Kidney (tissue), 14 donors: Measurements from ENCODE around the gene INSYN1. TPM values are rescaled to one million over a fixed set of nuclear protein-coding genes. Genes with fewer than 3 reads are reported as not detected.

Experiments
- DNase-seq, 5 donors: peaks; one replicate each; pipeline ENCODE4 v3.0.0-alpha.2; 2013 to 2020
- FAIRE-seq: peaks from 2 replicates; lab custom pipeline; 2012; peaks lifted over from hg19 to GRCh38; lab: Jason Lieb, UNC
- H3K27ac ChIP-seq, 2 donors: one replicate each; pipeline ENCODE4 v1.7.0; 2013; ENCODE audit warnings: low read depth in 2 of 2, low read length in 2 of 2, inconsistent platforms in 1 of 2
- H3K27me3 ChIP-seq: one replicate; pipeline ENCODE4 v1.7.1; 2013; ENCODE audit warnings: low read length, inconsistent platforms; ENCODE audit not compliant: control insufficient read depth, insufficient read depth
- H3K36me3 ChIP-seq, 3 donors: one replicate each; pipeline versions ENCODE4 v1.7.0 to v1.7.1; 2013; ENCODE audit warnings: low read length in 3 of 3, control low read depth in 1 of 3, inconsistent platforms in 1 of 3; ENCODE audit not compliant: insufficient read depth in 3 of 3, control insufficient read depth in 2 of 3
- H3K4me1 ChIP-seq, 3 donors: one replicate each; pipeline versions ENCODE4 v1.7.0 to v1.7.1; 2013; ENCODE audit warnings: low read length in 3 of 3, inconsistent platforms in 1 of 3, low read depth in 1 of 3; ENCODE audit not compliant: control insufficient read depth in 2 of 3, insufficient read depth in 2 of 3
- H3K4me3 ChIP-seq, 3 donors: one replicate each; pipeline versions ENCODE4 v1.7.0 to v1.8.1; 2013; ENCODE audit warnings: low read length in 3 of 3, control low read depth in 1 of 3, inconsistent platforms in 1 of 3
- H3K9ac ChIP-seq, 3 donors: one replicate each; pipeline versions ENCODE4 v1.7.0 to v1.7.1; 2013; ENCODE audit warnings: low read length in 3 of 3, control low read depth in 1 of 3, inconsistent platforms in 1 of 3
- H3K9me3 ChIP-seq, 3 donors: one replicate each; pipeline versions ENCODE4 v1.7.0 to v1.7.1; 2013; ENCODE audit warnings: low read length in 3 of 3, control low read depth in 1 of 3, inconsistent platforms in 1 of 3; ENCODE audit not compliant: control insufficient read depth in 2 of 3, insufficient read depth in 1 of 3
- intact Hi-C: fragments of 100-400 bp; cut with DNase I; formaldehyde crosslinking; loops from one replicate; pipeline ENCODE4 v1.11.1; 2022
- polyA plus RNA-seq: library from polyadenylated mRNA; stranded (reverse); fragments of 350-450 nt; fragmentation: Illumina TruSeq; extraction: RNeasy Lipid Tissue Mini Kit (QIAGEN cat#74804); gene quantifications from one replicate; pipeline ENCODE4 v1.2.3, GENCODE V29; 2014; ENCODE audit warnings: low read depth, low replicate concordance; ENCODE audit not compliant: insufficient read depth
- total RNA-seq: library from RNA; stranded (reverse); fragmentation: NEBNext Ultra II Directional; extraction: Animal tissue kit (Norgen Biotek cat#: 25700); gene quantifications from one replicate; pipeline ENCODE4 v1.2.1, GENCODE V29; 2021
- TF ChIP-seq, protein P1 (sequence below): IDR thresholded peaks from 3 replicates; pipeline ENCODE4 v1.5.1; 2012; ENCODE audit warnings: mild to moderate bottlenecking, moderate library complexity, borderline replicate concordance; ENCODE audit not compliant: insufficient read depth; ENCODE audit errors: extremely low read depth
- donor health status: control.
- donor health status: control.
- donor health status: control.
- donor health status: control.
- donor health status: control.
- donor health status: DM: yes; HTN: yes; CAD: no.
- donor health status: Normal renal cell carcinoma (clear cell type).

The INSYN1 gene
- total and polyA plus RNA-seq, 2 donors from 2014 or later, result 4.2 to 39.6 TPM

DNA sequence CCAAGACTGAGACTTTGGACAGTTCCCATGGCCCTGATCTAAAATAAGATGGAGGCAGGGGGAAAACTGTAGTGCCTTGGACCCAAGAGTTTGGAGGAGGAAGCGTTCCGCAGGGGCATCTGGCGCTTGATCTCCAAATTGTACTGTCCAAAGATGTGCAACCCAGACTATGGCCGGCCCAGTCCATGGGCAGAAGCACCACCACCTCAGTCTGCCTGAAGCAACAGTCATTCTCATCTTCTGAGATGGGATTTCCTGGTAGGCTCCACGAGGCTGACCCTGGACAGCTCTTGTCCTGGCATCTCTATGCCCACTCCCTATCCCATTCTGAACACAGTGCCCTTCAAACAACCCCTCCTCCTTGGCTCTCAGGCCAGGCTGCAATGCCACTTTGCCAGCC lies 3.6 kb downstream of the INSYN1 start:
- TF ChIP-seq, protein P1, sequence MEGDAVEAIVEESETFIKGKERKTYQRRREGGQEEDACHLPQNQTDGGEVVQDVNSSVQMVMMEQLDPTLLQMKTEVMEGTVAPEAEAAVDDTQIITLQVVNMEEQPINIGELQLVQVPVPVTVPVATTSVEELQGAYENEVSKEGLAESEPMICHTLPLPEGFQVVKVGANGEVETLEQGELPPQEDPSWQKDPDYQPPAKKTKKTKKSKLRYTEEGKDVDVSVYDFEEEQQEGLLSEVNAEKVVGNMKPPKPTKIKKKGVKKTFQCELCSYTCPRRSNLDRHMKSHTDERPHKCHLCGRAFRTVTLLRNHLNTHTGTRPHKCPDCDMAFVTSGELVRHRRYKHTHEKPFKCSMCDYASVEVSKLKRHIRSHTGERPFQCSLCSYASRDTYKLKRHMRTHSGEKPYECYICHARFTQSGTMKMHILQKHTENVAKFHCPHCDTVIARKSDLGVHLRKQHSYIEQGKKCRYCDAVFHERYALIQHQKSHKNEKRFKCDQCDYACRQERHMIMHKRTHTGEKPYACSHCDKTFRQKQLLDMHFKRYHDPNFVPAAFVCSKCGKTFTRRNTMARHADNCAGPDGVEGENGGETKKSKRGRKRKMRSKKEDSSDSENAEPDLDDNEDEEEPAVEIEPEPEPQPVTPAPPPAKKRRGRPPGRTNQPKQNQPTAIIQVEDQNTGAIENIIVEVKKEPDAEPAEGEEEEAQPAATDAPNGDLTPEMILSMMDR, result no peak
- Histone ChIP-seq H3K27me3 (no peaks in the 10 kb centered on the region), H3K9me3 (no peaks in the 10 kb centered on the region), H3K27ac (no peak overlapping the region), H3K9ac (no peak overlapping the region), H3K4me3 (no peak overlapping the region), H3K36me3 (no peaks in the 10 kb centered on the region), H3K4me1 (peaks cover 0 to 10% (median 5%) of the 10 kb centered on the region in 3 donors)
- DNase-seq, result no peak
- intact Hi-C loops, result no loop called here
- no peak for FAIRE-seq

- Histone ChIP-seq H3K9ac (no peak overlapping the region), H3K4me3 (no peak overlapping the region), H3K27ac (no peak overlapping the region), H3K36me3 (no peaks in the 10 kb centered on the region), H3K27me3 (no peaks in the 10 kb centered on the region), H3K4me1 (peaks cover 0 to 9% (median 5%) of the 10 kb centered on the region in 3 donors), H3K9me3 (no peaks in the 10 kb centered on the region)
- DNase-seq (no peak), FAIRE-seq (no peak)
- TF ChIP-seq, protein P1, result no peak
- intact Hi-C loops, result no loop called here
These were observed 4.4 kb downstream of the INSYN1 start for GRCh38 chr15:73748730-73749129.

- no peak overlapping the region for H3K9ac ChIP-seq
- no peaks in the 10 kb centered on the region for H3K9me3 ChIP-seq
- no peak overlapping the region for H3K27ac ChIP-seq
- H3K36me3 ChIP-seq, result no peaks in the 10 kb centered on the region
- TF ChIP-seq, protein P1, result no peak
- DNase-seq, result no peak
- no peak for FAIRE-seq
- H3K4me1 ChIP-seq, result peaks cover 0 to 7% (median 5%) of the 10 kb centered on the region in 3 donors
- intact Hi-C loops, result no loop called here
- no peak overlapping the region for H3K4me3 ChIP-seq
- no peaks in the 10 kb centered on the region for H3K27me3 ChIP-seq
These were observed 5.1 kb downstream of the INSYN1 start for GRCh38 chr15:73747847-73748590.
